Fibroblast of mammary gland (primary cell): Measurements from ENCODE around the gene WDR49.

Experiments
- DNase-seq: peaks from one replicate; pipeline ENCODE4 v3.0.0-alpha.2; 2010; ENCODE audit warnings: low read depth
- H3K4me3 ChIP-seq: 2 replicates; pipeline ENCODE4 v1.5.1; 2011; ENCODE audit warnings: low read depth, mild to moderate bottlenecking, low read length, moderate library complexity; ENCODE audit not compliant: control insufficient read depth
- TF ChIP-seq, protein P1 (sequence below): conservative IDR thresholded peaks from 2 replicates; pipeline ENCODE4 v1.5.1; 2011; ENCODE audit warnings: low read depth, low read length, inconsistent platforms; ENCODE audit not compliant: control insufficient read depth, insufficient read depth

WDR49 gene

DNA sequence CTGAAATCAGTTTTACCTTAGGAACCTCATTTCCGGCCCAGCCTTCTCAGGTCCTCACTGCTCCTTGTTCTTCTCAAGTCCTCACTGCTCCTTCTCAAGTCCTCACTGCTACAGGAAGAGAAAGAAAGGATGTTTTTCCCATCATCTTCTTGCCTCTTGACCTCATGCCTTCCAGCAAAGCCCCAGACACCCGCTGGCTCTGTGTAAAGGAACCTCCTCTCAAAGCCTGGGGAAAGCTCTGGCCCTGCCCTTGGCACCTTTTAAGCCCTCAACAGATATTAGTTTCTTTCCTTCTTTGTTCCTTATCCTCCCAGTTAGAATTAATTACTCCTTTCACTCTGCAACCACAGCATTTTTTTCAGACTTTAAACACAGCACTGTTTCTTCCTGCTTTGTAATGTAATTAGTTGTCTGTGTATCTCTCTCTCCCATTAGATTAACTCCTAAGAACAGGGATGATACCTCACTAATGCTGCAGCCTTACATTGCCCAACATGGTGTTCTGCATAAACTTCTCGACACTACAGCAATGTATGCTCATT lies 4.0 kb upstream of the WDR49 start:
- TF ChIP-seq, protein P1, sequence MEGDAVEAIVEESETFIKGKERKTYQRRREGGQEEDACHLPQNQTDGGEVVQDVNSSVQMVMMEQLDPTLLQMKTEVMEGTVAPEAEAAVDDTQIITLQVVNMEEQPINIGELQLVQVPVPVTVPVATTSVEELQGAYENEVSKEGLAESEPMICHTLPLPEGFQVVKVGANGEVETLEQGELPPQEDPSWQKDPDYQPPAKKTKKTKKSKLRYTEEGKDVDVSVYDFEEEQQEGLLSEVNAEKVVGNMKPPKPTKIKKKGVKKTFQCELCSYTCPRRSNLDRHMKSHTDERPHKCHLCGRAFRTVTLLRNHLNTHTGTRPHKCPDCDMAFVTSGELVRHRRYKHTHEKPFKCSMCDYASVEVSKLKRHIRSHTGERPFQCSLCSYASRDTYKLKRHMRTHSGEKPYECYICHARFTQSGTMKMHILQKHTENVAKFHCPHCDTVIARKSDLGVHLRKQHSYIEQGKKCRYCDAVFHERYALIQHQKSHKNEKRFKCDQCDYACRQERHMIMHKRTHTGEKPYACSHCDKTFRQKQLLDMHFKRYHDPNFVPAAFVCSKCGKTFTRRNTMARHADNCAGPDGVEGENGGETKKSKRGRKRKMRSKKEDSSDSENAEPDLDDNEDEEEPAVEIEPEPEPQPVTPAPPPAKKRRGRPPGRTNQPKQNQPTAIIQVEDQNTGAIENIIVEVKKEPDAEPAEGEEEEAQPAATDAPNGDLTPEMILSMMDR: no peak
- DNase-seq: no peak
- H3K4me3 ChIP-seq: no peak overlapping the region

DNA sequence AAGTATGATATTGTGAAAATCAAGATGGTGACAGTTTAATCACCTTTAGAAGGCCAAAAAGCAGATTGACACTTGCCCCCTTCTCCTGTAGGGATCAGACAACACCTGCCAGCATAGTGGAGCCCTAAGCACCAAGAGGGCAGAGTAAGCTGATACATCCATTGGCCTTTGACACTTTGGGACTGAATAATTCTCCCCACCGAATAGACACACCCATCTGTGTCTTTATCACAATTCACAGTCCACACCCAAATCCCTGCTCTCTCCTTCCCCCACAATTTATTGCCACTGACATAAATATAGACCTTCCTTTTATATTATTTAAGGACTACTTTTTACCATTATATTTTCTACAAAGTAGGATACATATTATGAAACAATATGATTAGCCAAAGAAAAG lies 3.1 kb upstream of the WDR49 start:
- no peak for DNase-seq
- TF ChIP-seq, protein P1: no peak
- no peak overlapping the region for H3K4me3 ChIP-seq

DNA sequence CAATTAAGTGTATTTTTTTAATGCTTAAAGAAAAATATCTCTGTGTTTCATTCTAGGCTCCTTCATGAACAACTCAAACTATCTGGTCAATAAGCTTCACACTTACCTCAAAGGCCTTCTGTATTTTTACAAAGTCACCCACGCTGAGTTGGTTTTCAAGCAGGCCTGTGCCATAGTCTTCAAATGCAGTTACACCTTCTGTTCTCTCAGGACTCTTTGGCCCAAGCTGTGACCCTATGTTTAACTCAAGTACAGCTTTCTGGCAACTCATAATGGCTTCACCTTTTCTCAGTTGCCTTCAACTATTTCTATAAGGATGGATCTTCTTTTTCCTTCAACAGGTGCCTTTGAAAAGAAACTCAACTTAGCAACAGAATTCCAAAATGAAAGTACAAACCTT lies 587 bp downstream of the WDR49 start:
- DNase-seq: no peak
- TF ChIP-seq, protein P1: no peak
- no peak overlapping the region for H3K4me3 ChIP-seq

DNA sequence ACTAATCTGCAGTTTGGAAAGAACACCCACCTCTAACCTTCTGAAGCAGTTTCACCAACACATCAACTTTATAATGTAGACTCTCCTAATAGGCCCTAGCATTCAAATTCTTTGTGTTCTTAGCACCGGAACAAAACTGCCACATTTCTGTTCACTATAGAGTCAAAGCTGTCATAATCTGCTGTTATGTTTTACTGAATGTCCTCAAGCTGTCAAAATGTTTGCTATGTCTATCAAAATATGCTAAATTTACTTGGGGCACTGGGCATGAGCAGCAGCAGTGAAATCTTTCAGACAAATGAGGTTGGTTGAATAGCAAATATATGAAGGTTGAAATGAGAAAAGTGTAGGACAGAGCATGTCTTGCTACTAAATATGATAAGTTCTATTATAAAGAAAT lies 1.9 kb downstream of the WDR49 start:
- TF ChIP-seq, protein P1: no peak
- no peak overlapping the region for H3K4me3 ChIP-seq
- DNase-seq: no peak

DNA sequence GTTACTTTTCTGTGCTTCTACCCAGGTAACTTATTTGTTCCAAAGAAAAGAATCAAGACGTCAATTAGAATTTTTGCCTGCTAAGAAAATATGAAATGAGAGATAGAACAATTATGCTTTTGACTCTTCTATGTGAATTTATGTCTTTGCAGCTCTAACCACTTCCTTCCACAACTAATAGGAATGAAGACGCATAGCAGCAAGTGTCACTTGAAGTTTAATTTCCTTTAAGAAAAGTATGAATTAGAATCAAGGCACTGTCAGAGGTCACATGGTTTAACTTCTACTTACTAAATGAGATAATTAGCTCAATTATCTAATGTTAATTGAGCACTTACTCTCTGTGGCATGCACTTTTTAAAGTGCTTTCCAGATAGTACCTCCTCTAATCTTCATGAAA lies 3.3 kb downstream of the WDR49 start:
- TF ChIP-seq, protein P1: no peak
- H3K4me3 ChIP-seq: no peak overlapping the region

DNA sequence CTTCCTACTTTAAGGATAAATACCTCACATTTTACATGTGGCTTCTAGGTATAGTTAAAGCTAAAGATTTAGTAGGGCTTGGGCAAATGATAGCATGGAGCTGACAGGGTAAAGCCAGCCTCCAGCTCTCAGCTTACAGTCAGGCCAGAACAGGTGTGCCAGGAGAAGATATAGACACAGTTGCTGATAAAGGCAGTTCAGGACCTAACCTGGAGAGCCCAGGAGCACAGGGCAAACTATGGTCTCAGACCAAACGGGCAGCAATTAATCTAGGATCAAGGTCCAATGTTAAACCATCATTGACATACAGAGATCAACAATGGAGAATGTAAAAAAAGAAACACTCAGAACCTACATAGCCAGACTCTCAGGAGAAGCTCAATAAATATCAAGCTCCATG lies 4.0 kb downstream of the WDR49 start:
- no peak overlapping the region for H3K4me3 ChIP-seq
- no peak for DNase-seq
- TF ChIP-seq, protein P1: no peak

More for the DNA sequence above, 3.3 kb downstream of the WDR49 start:
- no peak for DNase-seq

DNA sequence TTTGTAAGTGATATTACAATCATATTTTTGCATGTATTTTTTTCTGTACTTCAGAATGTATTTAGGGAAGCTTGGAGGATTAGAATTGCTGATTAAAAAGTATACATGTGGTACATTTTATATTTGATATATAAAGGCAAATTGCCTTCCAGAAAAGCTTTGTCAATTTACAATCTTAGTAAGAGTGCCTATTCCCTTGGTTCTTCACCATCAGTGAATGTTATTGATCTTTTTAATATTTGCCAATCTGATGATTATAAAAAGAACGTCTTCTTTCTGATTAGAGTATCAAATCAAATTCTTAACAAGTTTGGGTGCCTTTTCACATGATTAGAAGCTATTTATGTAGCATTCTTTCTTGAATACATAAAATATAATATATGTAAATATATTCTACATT lies 9.1 kb downstream of the WDR49 start:
- DNase-seq: no peak
- TF ChIP-seq, protein P1: no peak
- no peak overlapping the region for H3K4me3 ChIP-seq
